DND-41 (cell line): ENCODE data around the gene PKDREJ.

Experiments
- ATAC-seq: fragments of 200-7000 bp; cut with Tn5 transposase; 3 replicates; pipeline ENCODE4 v1.9.1; 2021; ENCODE audit warnings: low read depth; ENCODE audit not compliant: insufficient read depth
- DNase-seq: peaks from one replicate; pipeline ENCODE4 v3.0.0-alpha.2; 2020
- H2AFZ ChIP-seq: 2 replicates; pipeline ENCODE4 v1.6.0; 2012; ENCODE audit warnings: low read depth, low read length
- H3K27ac ChIP-seq: 2 replicates; pipeline ENCODE4 v1.5.1; 2012; ENCODE audit warnings: low read length, inconsistent platforms
- H3K27me3 ChIP-seq: fragments of 200-600 bp; sonication (generic); 2 replicates; pipeline ENCODE4 v1.6.0; 2012; ENCODE audit warnings: low read length, mild to moderate bottlenecking, inconsistent platforms; ENCODE audit not compliant: insufficient read depth, poor library complexity
- H3K36me3 ChIP-seq: 2 replicates; pipeline ENCODE4 v1.5.1; 2012; ENCODE audit warnings: low read length, inconsistent platforms; ENCODE audit not compliant: insufficient read depth
- H3K4me1 ChIP-seq: 2 replicates; pipeline ENCODE4 v1.5.1; 2012; ENCODE audit warnings: mild to moderate bottlenecking, low read length; ENCODE audit not compliant: insufficient read depth
- H3K4me2 ChIP-seq: 2 replicates; pipeline ENCODE4 v1.6.0; 2012; ENCODE audit warnings: mild to moderate bottlenecking, moderate library complexity, low read length, inconsistent platforms; ENCODE audit not compliant: insufficient read depth
- H3K4me3 ChIP-seq, 2 experiments: fragments of 200-600 bp in 1 of 2; shearing (Covaris generic) in 1 of 2; 2 replicates each; pipeline ENCODE4 v1.5.1; 2012 to 2016; ENCODE audit warnings: inconsistent platforms in 2 of 2, low read length in 2 of 2, mild to moderate bottlenecking in 2 of 2, low read depth in 1 of 2, moderate library complexity in 1 of 2
- H3K79me2 ChIP-seq: 2 replicates; pipeline ENCODE4 v1.6.0; 2012; ENCODE audit warnings: low read length, inconsistent platforms; ENCODE audit not compliant: insufficient read depth
- H3K9ac ChIP-seq: 2 replicates; pipeline ENCODE4 v1.6.0; 2012; ENCODE audit warnings: low read depth, mild to moderate bottlenecking, inconsistent platforms, low read length, moderate library complexity
- H3K9me3 ChIP-seq: 2 replicates; pipeline ENCODE4 v1.5.1; 2012; ENCODE audit warnings: low read length, moderate library complexity, mild to moderate bottlenecking, inconsistent platforms; ENCODE audit not compliant: insufficient read depth, severe bottlenecking
- H4K20me1 ChIP-seq: 2 replicates; pipeline ENCODE4 v1.6.0; 2012; ENCODE audit warnings: low read length; ENCODE audit not compliant: insufficient read depth
- CTCF ChIP-seq: IDR thresholded peaks from 2 replicates; pipeline ENCODE4 v1.5.1; 2012; ENCODE audit warnings: borderline replicate concordance, low read length, moderate library complexity, mild to moderate bottlenecking; ENCODE audit not compliant: poor library complexity, severe bottlenecking; ENCODE audit errors: extremely low read depth
- EZH2 ChIP-seq: IDR thresholded peaks from 3 replicates; pipeline ENCODE4 v1.6.1; 2012; ENCODE audit warnings: borderline replicate concordance, low read depth, mild to moderate bottlenecking, moderate library complexity, low read length, inconsistent platforms; ENCODE audit not compliant: severe bottlenecking

PKDREJ gene

GRCh38 chr22:46278656-46279645 is 15.8 kb upstream of the PKDREJ start:
- Histone ChIP-seq H3K79me2 (no peaks in the 10 kb centered on the region), H3K4me2 (no peak overlapping the region), H3K27me3 (no peaks in the 10 kb centered on the region), H2AFZ (no peak overlapping the region), H4K20me1 (no peaks in the 10 kb centered on the region; the same call in 1 of the 2 replicates), H3K9ac (no peak overlapping the region), H3K4me1 (no peaks in the 10 kb centered on the region), H3K9me3 (no peaks in the 10 kb centered on the region), H3K4me3 (no peak overlapping the region), H3K27ac (no peak overlapping the region), H3K36me3 (peaks cover 80% of the 10 kb centered on the region)
- no peak for DNase-seq
- ATAC-seq = no peak
- TF ChIP-seq CTCF (no peak), EZH2 (no peak)

GRCh38 chr22:46276563-46276962 is 13.4 kb upstream of the PKDREJ start:
- Histone ChIP-seq H2AFZ (no peak overlapping the region), H3K27me3 (no peaks in the 10 kb centered on the region), H3K9me3 (no peaks in the 10 kb centered on the region), H3K9ac (no peak overlapping the region), H4K20me1 (no peaks in the 10 kb centered on the region; the same call in 1 of the 2 replicates), H3K4me2 (no peak overlapping the region), H3K4me1 (no peaks in the 10 kb centered on the region), H3K27ac (no peak overlapping the region), H3K36me3 (peaks cover 83% of the 10 kb centered on the region), H3K4me3 (no peak overlapping the region), H3K79me2 (no peaks in the 10 kb centered on the region)
- no peak for TF ChIP-seq EZH2
- no peak for DNase-seq
- ATAC-seq = no peak

GRCh38 chr22:46275455-46276122 is 12.4 kb upstream of the PKDREJ start:
- Histone ChIP-seq H3K9me3 (no peaks in the 10 kb centered on the region), H3K27ac (0 out of 2 replicates have a peak overlapping the region, but pooled peaks have one; percentile 1), H3K79me2 (no peaks in the 10 kb centered on the region), H3K4me2 (no peak overlapping the region), H3K9ac (no peak overlapping the region), H4K20me1 (no peaks in the 10 kb centered on the region; the same call in 1 of the 2 replicates), H3K36me3 (peaks cover 74% of the 10 kb centered on the region), H3K27me3 (no peaks in the 10 kb centered on the region), H3K4me1 (no peaks in the 10 kb centered on the region), H2AFZ (no peak overlapping the region), H3K4me3 (no peak overlapping the region)
- DNase-seq (no peak), ATAC-seq (peak; percentile 64; the same call in 2 of the 3 replicates)
- TF ChIP-seq CTCF = no peak
- TF ChIP-seq EZH2 = no peak

- no peak for ATAC-seq
- peaks cover 8% of the 10 kb centered on the region for H3K4me1 ChIP-seq
- no peak overlapping the region for H3K4me2 ChIP-seq
- H2AFZ ChIP-seq = no peak overlapping the region
- DNase-seq = no peak
- no peaks in the 10 kb centered on the region for H3K9me3 ChIP-seq
- no peaks in the 10 kb centered on the region for H3K27me3 ChIP-seq
- peaks cover 63% of the 10 kb centered on the region for H3K36me3 ChIP-seq
- no peaks in the 10 kb centered on the region for H4K20me1 ChIP-seq
- no peak overlapping the region for H3K9ac ChIP-seq
- H3K79me2 ChIP-seq = no peaks in the 10 kb centered on the region; the same call in 1 of the 2 replicates
- TF ChIP-seq CTCF = no peak
- no peak for TF ChIP-seq EZH2
- no peak overlapping the region for H3K4me3 ChIP-seq
- no peak overlapping the region for H3K27ac ChIP-seq
Measured at GRCh38 chr22:46274381-46274780, 11.2 kb upstream of the PKDREJ start.
